HepG2 (cell line): ENCODE data around the gene PSENEN. TPM values are rescaled to one million over a fixed set of nuclear protein-coding genes. Genes with fewer than 3 reads are reported as not detected.

Source experiments
- ATF6 ChIP-seq: sonication (generic); formaldehyde crosslinking; conservative IDR thresholded peaks from 2 replicates; pipeline ENCODE4 v1.4.0; 2020; ENCODE audit warnings: missing genetic modification reagents
- BCLAF1 ChIP-seq: fragments of 450-650 bp; IDR thresholded peaks from 2 replicates; pipeline ENCODE4 v1.6.1; 2017; ENCODE audit warnings: mild to moderate bottlenecking
- CEBPB ChIP-seq: IDR thresholded peaks from 2 replicates; pipeline ENCODE4 v1.6.1; 2011; ENCODE audit warnings: low read depth, low read length, improper control_type of control experiment, borderline replicate concordance
- DNMT1 ChIP-seq: sonication (generic); formaldehyde crosslinking; IDR thresholded peaks from 2 replicates; pipeline ENCODE4 v1.5.1; 2020; ENCODE audit warnings: mild to moderate bottlenecking, missing genetic modification reagents
- HMG20B ChIP-seq: conservative IDR thresholded peaks from 2 replicates; pipeline ENCODE4 v1.6.1; 2016; ENCODE audit warnings: missing genetic modification reagents, missing compliant biosample characterization
- HNRNPLL ChIP-seq: fragments of 200-400 bp; formaldehyde crosslinking; IDR thresholded peaks from 2 replicates; pipeline ENCODE4 v1.6.1; 2017; ENCODE audit warnings: mild to moderate bottlenecking, low read depth, low read length; ENCODE audit not compliant: poor library complexity, severe bottlenecking
- HOXA5 ChIP-seq: sonication (generic); formaldehyde crosslinking; IDR thresholded peaks from 2 replicates; pipeline ENCODE4 v1.4.0; 2020; ENCODE audit warnings: missing genetic modification reagents
- YY1 ChIP-seq: IDR thresholded peaks from 2 replicates; pipeline ENCODE4 v1.6.1; 2011; ENCODE audit warnings: low read length, low read depth, moderate library complexity, mild to moderate bottlenecking; ENCODE audit not compliant: insufficient read depth, insufficient replicate concordance
- ZBTB4 ChIP-seq: sonication (generic); formaldehyde crosslinking; IDR thresholded peaks from 2 replicates; pipeline ENCODE4 v1.4.0; 2020; ENCODE audit warnings: missing genetic modification reagents, mild to moderate bottlenecking, borderline replicate concordance
- ZMAT5 ChIP-seq: sonication (generic); formaldehyde crosslinking; IDR thresholded peaks from 2 replicates; pipeline ENCODE4 v1.5.0; 2020; ENCODE audit warnings: mild to moderate bottlenecking, low read depth, missing genetic modification reagents, borderline replicate concordance
- ZNF225 ChIP-seq: sonication (generic); formaldehyde crosslinking; IDR thresholded peaks from 2 replicates; pipeline ENCODE4 v1.4.0; 2020; ENCODE audit warnings: mild to moderate bottlenecking, missing genetic modification reagents
- ZNF616 ChIP-seq: sonication (generic); formaldehyde crosslinking; IDR thresholded peaks from 2 replicates; pipeline ENCODE4 v1.5.0; 2020; ENCODE audit warnings: low read depth, mild to moderate bottlenecking, missing genetic modification reagents
- ZNF703 ChIP-seq: sonication (generic); formaldehyde crosslinking; IDR thresholded peaks from 2 replicates; pipeline ENCODE4 v1.5.1; 2020; ENCODE audit warnings: missing genetic modification reagents, mild to moderate bottlenecking, moderate library complexity, borderline replicate concordance
- ZNF816 ChIP-seq: sonication (generic); formaldehyde crosslinking; IDR thresholded peaks from 2 replicates; pipeline ENCODE4 v1.8.0; 2022; ENCODE audit warnings: missing genetic modification reagents, mild to moderate bottlenecking, borderline replicate concordance
- polyA plus RNA-seq, 8 experiments: library from polyadenylated mRNA; depleted of rRNA in 3 of 8; stranded (reverse) in 7 of 8; unstranded in 1 of 8; fragments of >200 nt; fragmentation: Illumina TruSeq in 4 of 8; extraction: Trizol in 4 of 8; gene quantifications; 2 replicates each; pipeline versions ENCODE4 v1.2.1 to v1.2.3, GENCODE V29; 2011 to 2016; ENCODE audit warnings: low read depth in 4 of 8, missing spikeins in 1 of 8, mixed read lengths in 1 of 8; ENCODE audit not compliant: insufficient read depth in 1 of 8
- total RNA-seq, 5 experiments: library from RNA; depleted of rRNA; stranded (reverse); fragments of >200 nt; fragmentation: Illumina TruSeq; extraction: Trizol; gene quantifications; 2 replicates each; pipeline ENCODE4 v1.2.3, GENCODE V29; 2016; ENCODE audit warnings: low read depth in 1 of 5
- TF ChIP-seq, protein P1 (sequence below): sonication (generic); formaldehyde crosslinking; IDR thresholded peaks from 2 replicates; pipeline ENCODE4 v1.5.0; 2020; ENCODE audit warnings: mild to moderate bottlenecking, missing genetic modification reagents, moderate library complexity

PSENEN gene
- total and polyA plus RNA-seq, 2 of the 13 experiments (the other 11 are each of a cell fraction or from before 2014, with no cell fraction given) = 16.9 to 34.2 TPM

DNA sequence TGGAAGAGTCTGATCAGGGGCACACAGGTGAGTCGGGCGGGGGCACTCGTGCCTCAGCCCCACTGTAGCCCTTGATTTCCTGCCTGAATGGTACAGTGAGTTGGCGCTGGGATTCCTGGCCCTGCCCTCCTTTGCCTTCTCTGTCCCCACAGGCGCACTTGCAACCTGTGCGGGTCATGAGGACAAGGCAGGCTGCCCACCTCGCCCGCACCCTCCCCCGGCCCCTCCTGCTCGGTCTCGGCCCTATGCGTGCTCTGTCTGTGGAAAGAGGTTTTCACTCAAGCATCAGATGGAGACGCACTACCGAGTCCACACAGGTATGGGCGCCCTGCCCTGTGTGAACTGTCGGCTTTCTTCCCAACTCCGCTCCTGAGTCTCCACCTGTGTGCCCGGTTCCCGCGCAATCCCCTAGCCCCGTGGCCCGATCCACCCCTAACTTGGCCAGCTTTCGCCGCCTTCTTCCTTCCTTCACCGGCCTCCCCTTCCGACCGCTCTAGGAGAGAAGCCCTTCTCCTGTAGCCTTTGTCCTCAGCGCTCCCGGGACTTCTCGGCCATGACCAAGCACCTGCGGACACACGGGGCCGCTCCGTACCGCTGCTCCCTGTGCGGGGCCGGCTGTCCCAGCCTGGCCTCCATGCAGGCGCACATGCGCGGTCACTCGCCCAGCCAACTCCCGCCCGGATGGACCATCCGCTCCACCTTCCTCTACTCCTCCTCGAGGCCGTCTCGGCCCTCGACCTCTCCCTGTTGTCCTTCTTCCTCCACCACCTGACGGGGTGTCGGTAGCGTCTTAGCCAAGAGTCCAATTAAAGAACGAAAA is 29.3 kb upstream of the PSENEN start (continued):
- TF ChIP-seq BCLAF1 (no peak), ZNF703 (CRISPR knock-in tag) (no peak), HOXA5 (no peak), ATF6 (CRISPR knock-in tag) (0 out of 2 replicates have a peak, but pooled peaks have one; percentile 29), CEBPB (no peak), ZNF616 (0 out of 2 replicates have a peak, but pooled peaks have one; percentile 52), HNRNPLL (no peak), ZBTB4 (CRISPR knock-in tag) (peak; percentile 66; the same call in 1 of the 2 replicates), YY1 (no peak), HMG20B (no peak), DNMT1 (no peak), ZNF816 (CRISPR knock-in tag) (no peak), ZNF225 (CRISPR knock-in tag) (no peak), ZMAT5 (no peak)
- TF ChIP-seq, protein P1, sequence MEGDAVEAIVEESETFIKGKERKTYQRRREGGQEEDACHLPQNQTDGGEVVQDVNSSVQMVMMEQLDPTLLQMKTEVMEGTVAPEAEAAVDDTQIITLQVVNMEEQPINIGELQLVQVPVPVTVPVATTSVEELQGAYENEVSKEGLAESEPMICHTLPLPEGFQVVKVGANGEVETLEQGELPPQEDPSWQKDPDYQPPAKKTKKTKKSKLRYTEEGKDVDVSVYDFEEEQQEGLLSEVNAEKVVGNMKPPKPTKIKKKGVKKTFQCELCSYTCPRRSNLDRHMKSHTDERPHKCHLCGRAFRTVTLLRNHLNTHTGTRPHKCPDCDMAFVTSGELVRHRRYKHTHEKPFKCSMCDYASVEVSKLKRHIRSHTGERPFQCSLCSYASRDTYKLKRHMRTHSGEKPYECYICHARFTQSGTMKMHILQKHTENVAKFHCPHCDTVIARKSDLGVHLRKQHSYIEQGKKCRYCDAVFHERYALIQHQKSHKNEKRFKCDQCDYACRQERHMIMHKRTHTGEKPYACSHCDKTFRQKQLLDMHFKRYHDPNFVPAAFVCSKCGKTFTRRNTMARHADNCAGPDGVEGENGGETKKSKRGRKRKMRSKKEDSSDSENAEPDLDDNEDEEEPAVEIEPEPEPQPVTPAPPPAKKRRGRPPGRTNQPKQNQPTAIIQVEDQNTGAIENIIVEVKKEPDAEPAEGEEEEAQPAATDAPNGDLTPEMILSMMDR (CRISPR knock-in tag) = no peak
